IMR-90 (cell line): ENCODE results near the gene TAAR9.
A peak's percentile ranks its signal among the peaks of the same experiment; 100 is the strongest.

Source experiments
- BHLHE40 ChIP-seq: fragments of 150-350 bp; IDR thresholded peaks from 2 replicates; pipeline ENCODE4 v1.6.1; 2016; ENCODE audit warnings: mild to moderate bottlenecking, low read depth, low read length
- CEBPB ChIP-seq: IDR thresholded peaks from 2 replicates; pipeline ENCODE4 v1.6.1; 2012; ENCODE audit warnings: low read depth, low read length, improper control_type of control experiment
- CTCF ChIP-seq: conservative IDR thresholded peaks from 2 replicates; pipeline ENCODE4 v1.5.1; 2012; ENCODE audit warnings: mild to moderate bottlenecking, low read depth, low read length, improper control_type of control experiment
- MAZ ChIP-seq: IDR thresholded peaks from 2 replicates; pipeline ENCODE4 v1.6.1; 2012; ENCODE audit warnings: low read depth, mild to moderate bottlenecking, low read length, improper control_type of control experiment, moderate library complexity, borderline replicate concordance
- MXI1 ChIP-seq: IDR thresholded peaks from 2 replicates; pipeline ENCODE4 v1.6.1; 2012; ENCODE audit warnings: low read depth, mild to moderate bottlenecking, low read length, moderate library complexity, borderline replicate concordance
- POLR2A ChIP-seq: IDR thresholded peaks from 2 replicates; pipeline ENCODE4 v1.6.1; 2012; ENCODE audit warnings: mild to moderate bottlenecking, low read depth, low read length
- RCOR1 ChIP-seq: IDR thresholded peaks from 2 replicates; pipeline ENCODE4 v1.6.1; 2012; ENCODE audit warnings: mild to moderate bottlenecking, low read length, improper control_type of control experiment; ENCODE audit not compliant: insufficient replicate concordance
- SMC3 ChIP-seq: fragments of 150-350 bp; IDR thresholded peaks from 2 replicates; pipeline ENCODE4 v1.6.1; 2016; ENCODE audit warnings: low read depth, mild to moderate bottlenecking, antibody characterized with exemption, low read length, moderate library complexity

- TF ChIP-seq CTCF (no peak), POLR2A (no peak), MXI1 (peak; percentile 79; the same call in 1 of the 2 replicates), SMC3 (no peak), CEBPB (no peak), RCOR1 (no peak), MAZ (0 out of 2 replicates have a peak, but pooled peaks have one; percentile 36), BHLHE40 (no peak)
Measured at GRCh38 chr6:132512638-132513632, 25.1 kb upstream of the TAAR9 start, which contains the start of gene STX7.
